HepG2 (cell line): Measurements from ENCODE around the gene JMJD8. TPM values are rescaled to one million over a fixed set of nuclear protein-coding genes. Genes with fewer than 3 reads are reported as not detected.
A peak's percentile ranks its signal among the peaks of the same experiment; 100 is the strongest.

Experiments
- ASH2L ChIP-seq: fragments of 300-600, 200-600 bp; sonication (generic); IDR thresholded peaks from 2 replicates; pipeline ENCODE4 v1.7.0; 2017; ENCODE audit warnings: low read depth, mild to moderate bottlenecking, moderate library complexity, mixed read lengths, low read length; ENCODE audit not compliant: insufficient read length
- CBFB ChIP-seq: sonication (generic); formaldehyde crosslinking; IDR thresholded peaks from 2 replicates; pipeline ENCODE4 v1.4.0; 2020; ENCODE audit warnings: missing genetic modification reagents
- CHD2 ChIP-seq: IDR thresholded peaks from 2 replicates; pipeline ENCODE4 v1.6.1; 2011; ENCODE audit warnings: low read depth, low read length, improper control_type of control experiment
- DNMT1 ChIP-seq: sonication (generic); formaldehyde crosslinking; IDR thresholded peaks from 2 replicates; pipeline ENCODE4 v1.5.1; 2020; ENCODE audit warnings: mild to moderate bottlenecking, missing genetic modification reagents
- FOXP1 ChIP-seq, 2 experiments: fragments of 450-650 bp in 1 of 2; IDR thresholded peaks; 2 replicates each; pipeline ENCODE4 v1.6.1; 2017 to 2018; ENCODE audit warnings: antibody characterized with exemption in 1 of 2
- JARID2 ChIP-seq: sonication (generic); formaldehyde crosslinking; IDR thresholded peaks from 2 replicates; pipeline ENCODE4 v1.8.1; 2023; ENCODE audit warnings: missing genetic modification reagents, inconsistent platforms; ENCODE audit not compliant: insufficient replicate concordance
- MIER2 ChIP-seq: IDR thresholded peaks from 2 replicates; pipeline ENCODE4 v1.6.1; 2016; ENCODE audit warnings: missing biosample characterization, missing genetic modification reagents
- MIER3 ChIP-seq: IDR thresholded peaks from 2 replicates; pipeline ENCODE4 v1.6.1; 2016; ENCODE audit warnings: missing compliant biosample characterization, borderline replicate concordance
- MLX ChIP-seq: IDR thresholded peaks from 2 replicates; pipeline ENCODE4 v1.6.1; 2016
- MXI1 ChIP-seq: IDR thresholded peaks from 3 replicates; pipeline ENCODE4 v1.6.1; 2012; ENCODE audit warnings: low read depth, low read length, inconsistent platforms, borderline replicate concordance
- NBN ChIP-seq: fragments of 450-650 bp; conservative IDR thresholded peaks from 2 replicates; pipeline ENCODE4 v1.6.1; 2017
- POLR2AphosphoS5 ChIP-seq: IDR thresholded peaks from 2 replicates; pipeline ENCODE4 v1.6.1; 2012; ENCODE audit warnings: low read depth, low read length
- SRSF9 ChIP-seq: fragments of 200-400 bp; formaldehyde crosslinking; IDR thresholded peaks from 2 replicates; pipeline ENCODE4 v1.6.1; 2018; ENCODE audit warnings: borderline replicate concordance, mild to moderate bottlenecking, low read depth, low read length; ENCODE audit not compliant: insufficient read depth, poor library complexity, severe bottlenecking
- TRAFD1 ChIP-seq: sonication (generic); formaldehyde crosslinking; IDR thresholded peaks from 2 replicates; pipeline ENCODE4 v1.5.1; 2020; ENCODE audit warnings: missing genetic modification reagents, mild to moderate bottlenecking, borderline replicate concordance
- ZBTB37 ChIP-seq: sonication (generic); formaldehyde crosslinking; IDR thresholded peaks from 2 replicates; pipeline ENCODE4 v1.4.0; 2020; ENCODE audit warnings: mild to moderate bottlenecking, missing genetic modification reagents
- ZMAT3 ChIP-seq: sonication (generic); formaldehyde crosslinking; conservative IDR thresholded peaks from 2 replicates; pipeline ENCODE4 v1.7.0; 2021; ENCODE audit warnings: missing genetic modification reagents
- ZNF30 ChIP-seq: sonication (generic); formaldehyde crosslinking; IDR thresholded peaks from 2 replicates; pipeline ENCODE4 v1.5.0; 2020; ENCODE audit warnings: mild to moderate bottlenecking, missing genetic modification reagents
- ZNF574 ChIP-seq: sonication (generic); formaldehyde crosslinking; IDR thresholded peaks from 2 replicates; pipeline ENCODE4 v1.4.0; 2020; ENCODE audit warnings: missing genetic modification reagents
- ZNF678 ChIP-seq: sonication (generic); formaldehyde crosslinking; IDR thresholded peaks from 2 replicates; pipeline ENCODE4 v1.4.0; 2020; ENCODE audit warnings: mild to moderate bottlenecking, missing genetic modification reagents
- ZNF737 ChIP-seq: sonication (generic); formaldehyde crosslinking; IDR thresholded peaks from 2 replicates; pipeline ENCODE4 v1.5.0; 2020; ENCODE audit warnings: missing genetic modification reagents, mild to moderate bottlenecking, borderline replicate concordance
- ZSCAN5A ChIP-seq: sonication (generic); formaldehyde crosslinking; IDR thresholded peaks from 2 replicates; pipeline ENCODE4 v1.8.0; 2022; ENCODE audit warnings: mild to moderate bottlenecking, missing genetic modification reagents, borderline replicate concordance
- polyA plus RNA-seq, 8 experiments: library from polyadenylated mRNA; depleted of rRNA in 3 of 8; stranded (reverse) in 7 of 8; unstranded in 1 of 8; fragments of >200 nt; fragmentation: Illumina TruSeq in 4 of 8; extraction: Trizol in 4 of 8; gene quantifications; 2 replicates each; pipeline versions ENCODE4 v1.2.1 to v1.2.3, GENCODE V29; 2011 to 2016; ENCODE audit warnings: low read depth in 4 of 8, missing spikeins in 1 of 8, mixed read lengths in 1 of 8; ENCODE audit not compliant: insufficient read depth in 1 of 8
- total RNA-seq, 5 experiments: library from RNA; depleted of rRNA; stranded (reverse); fragments of >200 nt; fragmentation: Illumina TruSeq; extraction: Trizol; gene quantifications; 2 replicates each; pipeline ENCODE4 v1.2.3, GENCODE V29; 2016; ENCODE audit warnings: low read depth in 1 of 5

Gene JMJD8
- total and polyA plus RNA-seq, 2 of the 13 experiments (the other 11 are each of a cell fraction or from before 2014, with no cell fraction given), result 2.6 to 11.8 TPM

GRCh38 chr16:645852-646678 is 38.1 kb downstream of the JMJD8 start (continued):
- TF ChIP-seq ZNF574 (CRISPR knock-in tag), result peak; percentile 53; the same call in 1 of the 2 replicates
- no peak for TF ChIP-seq JARID2
- TF ChIP-seq TRAFD1, result no peak
- no peak for TF ChIP-seq NBN
- no peak for TF ChIP-seq ASH2L
- TF ChIP-seq ZBTB37 (CRISPR knock-in tag), result no peak
- TF ChIP-seq ZNF30 (CRISPR knock-in tag), result no peak
- TF ChIP-seq ZNF737 (CRISPR knock-in tag), result no peak
- TF ChIP-seq ZSCAN5A (CRISPR knock-in tag), result no peak
- no peak for TF ChIP-seq CHD2
- no peak; the same call in 2 of the 3 replicates for TF ChIP-seq MXI1
- TF ChIP-seq DNMT1, result 0 out of 2 replicates have a peak, but pooled peaks have one; percentile 44
- TF ChIP-seq POLR2AphosphoS5, result peak; percentile 40; the same call in 1 of the 2 replicates
- peak; percentile 41; the same call in 1 of the 2 replicates for TF ChIP-seq MLX (CRISPR knock-in tag)
- no peak; the same call in 1 of the 2 replicates for TF ChIP-seq ZMAT3 (CRISPR knock-in tag)
- TF ChIP-seq MIER2, result no peak
- 0 out of 2 replicates have a peak, but pooled peaks have one; percentile 37 for TF ChIP-seq ZNF678 (CRISPR knock-in tag)
- no peak for TF ChIP-seq MIER3 (CRISPR knock-in tag)
- no peak for TF ChIP-seq FOXP1 (IDR thresholded peaks at IDR 0.05)
- TF ChIP-seq FOXP1 (CRISPR knock-in tag; IDR thresholded peaks at IDR 0.05), result peak; percentile 24; the same call in 1 of the 2 replicates
- TF ChIP-seq SRSF9, result no peak
- no peak for TF ChIP-seq CBFB (CRISPR knock-in tag)
